HEK293 (cell line): Measurements from ENCODE around the gene CD44.

Experiments used
- CTCF ChIA-PET: fragments of 350-600 bp; formaldehyde crosslinking; extraction: SDS; loops from one replicate; lab custom pipeline; 2021; ENCODE audit warnings: antibody characterized with exemption; lab: Yijun Ruan, JAX
- POLR2A ChIA-PET: fragments of 300-600 bp; formaldehyde crosslinking; extraction: SDS; loops from one replicate; lab custom pipeline; 2020; ENCODE audit warnings: antibody characterized with exemption, inconsistent platforms; lab: Yijun Ruan, JAX
- H3K27ac ChIP-seq: fragments of 200-500 bp; sonication (Bioruptor generic); 2 replicates; pipeline ENCODE4 v1.5.1; 2014; ENCODE audit warnings: low read depth, low read length, control low read depth, inconsistent platforms; ENCODE audit errors: extremely low read depth
- H3K36me3 ChIP-seq, 2 experiments: fragments of 200-500 bp in 1 of 2; sonication (Bioruptor generic) in 1 of 2; 1 replicate in 1 of 2; 2 replicates in 1 of 2; pipeline ENCODE4 v1.5.1; 2014 to 2017; ENCODE audit warnings: inconsistent platforms in 2 of 2, low read length in 2 of 2; ENCODE audit not compliant: control insufficient read depth in 2 of 2, insufficient read depth in 1 of 2
- H3K4me1 ChIP-seq: fragments of 200-500 bp; sonication (Bioruptor generic); 2 replicates; pipeline ENCODE4 v1.5.1; 2014; ENCODE audit warnings: mild to moderate bottlenecking, low read length, inconsistent platforms; ENCODE audit not compliant: control insufficient read depth, insufficient read depth
- H3K4me3 ChIP-seq: 2 replicates; pipeline ENCODE4 v1.5.1; 2011; ENCODE audit warnings: low read depth, mild to moderate bottlenecking, control low read depth, low read length, moderate library complexity
- H3K9me3 ChIP-seq: fragments of 200-500 bp; sonication (Bioruptor generic); 2 replicates; pipeline ENCODE4 v1.5.1; 2014; ENCODE audit warnings: low read depth, low read length, inconsistent platforms; ENCODE audit not compliant: control insufficient read depth, insufficient read depth
- GFI1B ChIP-seq: fragments of 450-650 bp; formaldehyde crosslinking; IDR thresholded peaks from 2 replicates; pipeline ENCODE4 v1.5.1; 2016; ENCODE audit warnings: missing biosample characterization, missing genetic modification characterization
- INSM2 ChIP-seq: fragments of 450-650 bp; formaldehyde crosslinking; IDR thresholded peaks from 2 replicates; pipeline ENCODE4 v1.5.1; 2016; ENCODE audit warnings: missing biosample characterization, missing genetic modification characterization
- KLF17 ChIP-seq: fragments of 450-650 bp; formaldehyde crosslinking; IDR thresholded peaks from 2 replicates; pipeline ENCODE4 v1.5.1; 2016; ENCODE audit warnings: missing biosample characterization, missing genetic modification characterization
- KLF8 ChIP-seq: fragments of 450-650 bp; formaldehyde crosslinking; IDR thresholded peaks from 2 replicates; pipeline ENCODE4 v1.5.1; 2016; ENCODE audit warnings: missing biosample characterization, missing genetic modification characterization
- TSHZ1 ChIP-seq: fragments of 450-650 bp; formaldehyde crosslinking; IDR thresholded peaks from 2 replicates; pipeline ENCODE4 v1.5.1; 2016; ENCODE audit warnings: missing biosample characterization, missing genetic modification characterization, borderline replicate concordance
- ZBTB6 ChIP-seq: fragments of 450-650 bp; formaldehyde crosslinking; IDR thresholded peaks from 2 replicates; pipeline ENCODE4 v1.5.1; 2017; ENCODE audit warnings: missing biosample characterization, missing genetic modification characterization
- ZNF121 ChIP-seq: fragments of 450-650 bp; formaldehyde crosslinking; IDR thresholded peaks from 2 replicates; pipeline ENCODE4 v1.5.1; 2016; ENCODE audit warnings: missing biosample characterization, missing genetic modification characterization
- ZNF155 ChIP-seq: fragments of 450-650 bp; formaldehyde crosslinking; IDR thresholded peaks from 2 replicates; pipeline ENCODE4 v1.5.1; 2016; ENCODE audit warnings: missing biosample characterization, missing genetic modification characterization
- ZNF248 ChIP-seq: fragments of 450-650 bp; formaldehyde crosslinking; IDR thresholded peaks from 2 replicates; pipeline ENCODE4 v1.5.1; 2017; ENCODE audit warnings: missing biosample characterization, missing genetic modification characterization
- ZNF324 ChIP-seq: fragments of 450-650 bp; formaldehyde crosslinking; IDR thresholded peaks from 2 replicates; pipeline ENCODE4 v1.5.1; 2016; ENCODE audit warnings: missing biosample characterization, missing genetic modification characterization
- ZNF423 ChIP-seq: fragments of 450-650 bp; formaldehyde crosslinking; IDR thresholded peaks from 2 replicates; pipeline ENCODE4 v1.5.1; 2016; ENCODE audit warnings: missing biosample characterization, missing genetic modification characterization
- ZNF426 ChIP-seq: fragments of 450-650 bp; formaldehyde crosslinking; IDR thresholded peaks from 2 replicates; pipeline ENCODE4 v1.5.1; 2017; ENCODE audit warnings: missing biosample characterization, missing genetic modification characterization, mild to moderate bottlenecking, inconsistent platforms, moderate library complexity
- ZNF449 ChIP-seq: fragments of 450-650 bp; formaldehyde crosslinking; IDR thresholded peaks from 2 replicates; pipeline ENCODE4 v1.5.1; 2017; ENCODE audit warnings: missing biosample characterization, mild to moderate bottlenecking, missing genetic modification characterization, moderate library complexity
- ZNF48 ChIP-seq: fragments of 450-650 bp; formaldehyde crosslinking; IDR thresholded peaks from 2 replicates; pipeline ENCODE4 v1.5.1; 2016; ENCODE audit warnings: missing biosample characterization, missing genetic modification characterization
- ZNF558 ChIP-seq: fragments of 450-650 bp; formaldehyde crosslinking; IDR thresholded peaks from 2 replicates; pipeline ENCODE4 v1.5.1; 2016; ENCODE audit warnings: missing biosample characterization, missing genetic modification characterization
- ZNF571 ChIP-seq: fragments of 450-650 bp; formaldehyde crosslinking; IDR thresholded peaks from 2 replicates; pipeline ENCODE4 v1.5.0; 2017; ENCODE audit warnings: missing biosample characterization, missing genetic modification characterization
- ZNF623 ChIP-seq: fragments of 450-650 bp; formaldehyde crosslinking; IDR thresholded peaks from 2 replicates; pipeline ENCODE4 v1.5.1; 2016; ENCODE audit warnings: missing biosample characterization, missing genetic modification characterization
- ZNF624 ChIP-seq: fragments of 450-650 bp; formaldehyde crosslinking; IDR thresholded peaks from 2 replicates; pipeline ENCODE4 v1.5.1; 2017; ENCODE audit warnings: missing biosample characterization, missing genetic modification characterization
- ZNF843 ChIP-seq: fragments of 450-650 bp; formaldehyde crosslinking; IDR thresholded peaks from 2 replicates; pipeline ENCODE4 v1.5.1; 2016; ENCODE audit warnings: missing biosample characterization, missing genetic modification characterization
- ZSCAN16 ChIP-seq: fragments of 450-650 bp; formaldehyde crosslinking; IDR thresholded peaks from 2 replicates; pipeline ENCODE4 v1.5.1; 2016; ENCODE audit warnings: missing biosample characterization, missing genetic modification characterization
- ZSCAN18 ChIP-seq: fragments of 450-650 bp; formaldehyde crosslinking; IDR thresholded peaks from 2 replicates; pipeline ENCODE4 v1.5.1; 2016; ENCODE audit warnings: missing biosample characterization, missing genetic modification characterization

The CD44 gene

GRCh38 chr11:35246745-35247144, 107.8 kb downstream of the CD44 start:
- no peaks in the 10 kb centered on the region for H3K9me3 ChIP-seq
- H3K27ac ChIP-seq: no peak overlapping the region
- TF ChIP-seq ZNF623 (tag by site-specific recombination): no peak
- no peak for TF ChIP-seq ZNF449 (tag by site-specific recombination)
- no peak for TF ChIP-seq ZNF423 (tag by site-specific recombination)
- TF ChIP-seq ZNF426 (tag by site-specific recombination): no peak
- TF ChIP-seq ZNF121 (tag by site-specific recombination): no peak
- TF ChIP-seq ZNF248: no peak
- TF ChIP-seq ZNF571 (tag by site-specific recombination): no peak
- TF ChIP-seq ZNF48 (tag by site-specific recombination): no peak
- TF ChIP-seq KLF17 (tag by site-specific recombination): no peak
- no peak for TF ChIP-seq KLF8 (tag by site-specific recombination)
- H3K36me3 ChIP-seq: no peaks in the 10 kb centered on the region
- H3K4me1 ChIP-seq: no peaks in the 10 kb centered on the region
- H3K4me3 ChIP-seq: no peak overlapping the region
- ChIA-PET POLR2A (no interaction called here), CTCF (interaction anchor here (0.6 to 1.3 kb wide), 2 partner anchors 9 to 1272 kb away, joined by 3 to 5 read pairs; no protein-coding TSS in a partner anchor)

- Histone ChIP-seq H3K4me3 (no peak overlapping the region), H3K36me3 (no peaks in the 10 kb centered on the region), H3K4me1 (no peaks in the 10 kb centered on the region), H3K9me3 (no peaks in the 10 kb centered on the region), H3K27ac (no peak overlapping the region)
- POLR2A ChIA-PET: no interaction called here
- TF ChIP-seq ZNF324 (tag by site-specific recombination) (no peak), ZNF155 (tag by site-specific recombination) (no peak), GFI1B (tag by site-specific recombination) (no peak), ZSCAN16 (tag by site-specific recombination) (no peak), ZNF558 (no peak), ZBTB6 (tag by site-specific recombination) (no peak), ZSCAN18 (tag by site-specific recombination) (no peak), ZNF624 (tag by site-specific recombination) (no peak)
- CTCF ChIA-PET: interaction anchor here (0.6 to 0.8 kb wide), 2 partner anchors 10 to 1272 kb away, joined by 3 to 4 read pairs; no protein-coding TSS in a partner anchor
Measured at GRCh38 chr11:35247428-35247827, 108.5 kb downstream of the CD44 start.

- Histone ChIP-seq H3K36me3 (no peaks in the 10 kb centered on the region), H3K27ac (no peak overlapping the region), H3K4me3 (no peak overlapping the region), H3K4me1 (no peaks in the 10 kb centered on the region), H3K9me3 (no peaks in the 10 kb centered on the region)
- ChIA-PET POLR2A (no interaction called here), CTCF (interaction anchor here (0.8 kb wide), 1 partner anchor 10 kb away, joined by 4 read pairs; no protein-coding TSS in a partner anchor)
- no peak for TF ChIP-seq INSM2 (tag by site-specific recombination)
- TF ChIP-seq TSHZ1 (tag by site-specific recombination): no peak
- TF ChIP-seq ZNF843 (tag by site-specific recombination): no peak
Measured at GRCh38 chr11:35247863-35248262, 108.9 kb downstream of the CD44 start.
